ENCODE data around the gene RUSF1. TPM values are rescaled to one million over a fixed set of nuclear protein-coding genes. Genes with fewer than 3 reads are reported as not detected.

The RUSF1 gene
- total RNA-seq, 1 experiment from 2014 or later, result 59.3 TPM

DNA sequence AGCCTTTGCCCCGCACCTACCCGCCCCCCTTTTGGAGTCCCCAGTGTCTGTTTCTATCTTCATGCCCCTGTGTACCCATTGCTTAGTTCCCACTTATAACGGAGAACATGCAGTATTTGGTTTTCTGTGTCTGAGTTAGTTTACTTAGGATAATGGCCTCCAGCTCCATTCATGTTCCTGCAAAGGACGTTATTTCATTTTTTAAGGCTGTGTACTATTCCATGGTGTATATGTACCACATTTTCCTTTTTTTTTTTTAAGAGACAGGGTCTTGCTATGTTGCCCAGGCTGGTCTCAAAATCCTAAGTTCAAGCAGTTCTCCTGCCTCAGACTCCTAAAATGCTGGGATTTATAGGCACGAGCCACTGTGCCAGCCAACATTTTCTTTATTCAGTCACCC, 40.3 kb downstream of the RUSF1 start:
- Histone ChIP-seq H2AFZ (ENCODE audit: low read depth, low read length, poor library complexity, severe bottlenecking) (no peak overlapping the region), H3K27me3 (ENCODE audit: insufficient read depth, low read length) (no peaks in the 10 kb centered on the region), H3K9me2 (ENCODE audit: insufficient read depth) (no peaks in the 10 kb centered on the region), H3K9ac (ENCODE audit: low read length) (no peak overlapping the region), H3K79me2 (ENCODE audit: insufficient read depth, low read length) (no peaks in the 10 kb centered on the region), H3K9me3 (ENCODE audit: control insufficient read depth in 1 of 2, insufficient read depth in 1 of 2, low read depth in 1 of 2, low read length in 2 of 2) (no peaks in the 10 kb centered on the region), H4K20me1 (ENCODE audit: insufficient read depth) (no peaks in the 10 kb centered on the region), H3K4me1 (ENCODE audit: control insufficient read depth in 1 of 2, insufficient read depth in 2 of 2, low read length in 2 of 2) (peaks cover 9 to 14% of the 10 kb centered on the region in 2 experiments), H3K36me3 (ENCODE audit: control insufficient read depth in 1 of 2, insufficient read depth in 2 of 2, low read length in 2 of 2) (no peaks in the 10 kb centered on the region), H3K4me3 (replicated peaks in 1 of 2; ENCODE audit: low read depth in 1 of 2, low read length in 2 of 2) (no peak overlapping the region), H3K27ac (ENCODE audit: low read depth, low read length) (no peak overlapping the region), H3K4me2 (ENCODE audit: low read length) (no peak overlapping the region)
- intact Hi-C loops (cut with micrococcal nuclease), result no loop called here
- POLR2A ChIA-PET, result no interaction called here
- no TSS peak for BruUV-seq (replicated peaks)
- CTCF ChIA-PET, result no interaction called here
- ATAC-seq (no peak), DNase-seq (ENCODE audit: low read depth, low spot score) (no peak)
- RAD21 ChIA-PET (ENCODE audit: low non-redundant PET in 1 of 2, low total read pairs in 2 of 2, uncharacterized antibody in 2 of 2, unreplicated experiment in 2 of 2), result no interaction called here
- no peak for TF ChIP-seq RAD21 (IDR thresholded peaks at IDR 0.05; ENCODE audit: low read depth)
- TF ChIP-seq YY1 (IDR thresholded peaks at IDR 0.05; ENCODE audit: extremely low read depth, insufficient replicate concordance, low read depth, low read length), result no peak
- no peak for TF ChIP-seq SRF (IDR thresholded peaks at IDR 0.05; ENCODE audit: low read depth)
- TF ChIP-seq EZH2phosphoT487 (IDR thresholded peaks at IDR 0.05; ENCODE audit: borderline replicate concordance), result no peak
- TF ChIP-seq ELF1 (IDR thresholded peaks at IDR 0.05; ENCODE audit: borderline replicate concordance, low read depth), result no peak
- TF ChIP-seq SP1 (IDR thresholded peaks at IDR 0.05; ENCODE audit: low read depth), result no peak
- no peak for TF ChIP-seq EZH2 (IDR thresholded peaks at IDR 0.05)
- no peak for TF ChIP-seq EGR1 (IDR thresholded peaks at IDR 0.05; ENCODE audit: low read depth)
- no peak for TF ChIP-seq FOSL1 (IDR thresholded peaks at IDR 0.05; ENCODE audit: low read depth)
- TF ChIP-seq CTCF (IDR thresholded peaks at IDR 0.05 in 2 of 3, conservative IDR thresholded peaks at IDR 0.05 in 1 of 3; ENCODE audit: borderline replicate concordance in 1 of 3, insufficient read depth in 1 of 3, low read depth in 2 of 3, low read length in 2 of 3), result no peak
- TF ChIP-seq CEBPB (IDR thresholded peaks at IDR 0.05; ENCODE audit: low read depth), result no peak
- no peak for TF ChIP-seq TCF7L2 (IDR thresholded peaks at IDR 0.05; ENCODE audit: borderline replicate concordance, extremely low read depth, insufficient read depth, insufficient read length)
- TF ChIP-seq, protein P1, sequence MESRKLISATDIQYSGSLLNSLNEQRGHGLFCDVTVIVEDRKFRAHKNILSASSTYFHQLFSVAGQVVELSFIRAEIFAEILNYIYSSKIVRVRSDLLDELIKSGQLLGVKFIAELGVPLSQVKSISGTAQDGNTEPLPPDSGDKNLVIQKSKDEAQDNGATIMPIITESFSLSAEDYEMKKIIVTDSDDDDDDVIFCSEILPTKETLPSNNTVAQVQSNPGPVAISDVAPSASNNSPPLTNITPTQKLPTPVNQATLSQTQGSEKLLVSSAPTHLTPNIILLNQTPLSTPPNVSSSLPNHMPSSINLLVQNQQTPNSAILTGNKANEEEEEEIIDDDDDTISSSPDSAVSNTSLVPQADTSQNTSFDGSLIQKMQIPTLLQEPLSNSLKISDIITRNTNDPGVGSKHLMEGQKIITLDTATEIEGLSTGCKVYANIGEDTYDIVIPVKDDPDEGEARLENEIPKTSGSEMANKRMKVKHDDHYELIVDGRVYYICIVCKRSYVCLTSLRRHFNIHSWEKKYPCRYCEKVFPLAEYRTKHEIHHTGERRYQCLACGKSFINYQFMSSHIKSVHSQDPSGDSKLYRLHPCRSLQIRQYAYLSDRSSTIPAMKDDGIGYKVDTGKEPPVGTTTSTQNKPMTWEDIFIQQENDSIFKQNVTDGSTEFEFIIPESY (IDR thresholded peaks at IDR 0.05; ENCODE audit: extremely low read depth, insufficient replicate concordance, low read length), result no peak
- TF ChIP-seq POLR2A (IDR thresholded peaks at IDR 0.05; ENCODE audit: borderline replicate concordance, extremely low read depth, insufficient read depth, insufficient read length), result no peak

All from HCT116 (cell line).